Measurements from ENCODE around the gene CTDSPL2.

GRCh38 chr15:44485880-44486279 is 58.5 kb downstream of the CTDSPL2 start:
- TF ChIP-seq CTCF (conservative IDR thresholded peaks at IDR 0.05 in 1 of 2, IDR thresholded peaks at IDR 0.05 in 1 of 2; ENCODE audit: extremely low read depth in 1 of 2, insufficient read depth in 1 of 2, low read depth in 1 of 2, low read length in 2 of 2) (no peak), EZH2 (IDR thresholded peaks at IDR 0.05; ENCODE audit: borderline replicate concordance, low read length) (no peak)

Data from mammary epithelial cell (primary cell).